ENCODE measurements around the gene TMEM170A.
"Not testable (repeated sequence)": the region's sequence is repeated elsewhere in the genome, so short reads cannot be mapped to it uniquely, and the experiment has no call there.

Gene TMEM170A

GRCh38 chr16:75464122-75464918, at the start of gene TMEM170A:
Gene TMEM170A, minus strand, starts transcription at chr16:75464689. Its CDS starts 89 bp downstream, at chr16:75464600.
- DNase-seq, result peak; percentile 82

GRCh38 chr16:75506574-75506973, 42.1 kb upstream of the TMEM170A start:
- DNase-seq, result no peak

- no peak for DNase-seq
Measured at GRCh38 chr16:75506107-75506506, 41.6 kb upstream of the TMEM170A start.

GRCh38 chr16:75503801-75504200, 39.3 kb upstream of the TMEM170A start:
- no peak for DNase-seq

- DNase-seq, result no peak
Measured at GRCh38 chr16:75502916-75503605, 38.6 kb upstream of the TMEM170A start.

- not testable (repeated sequence) for DNase-seq
Measured at GRCh38 chr16:75501820-75502219, 37.3 kb upstream of the TMEM170A start.

GRCh38 chr16:75501359-75501758, 36.9 kb upstream of the TMEM170A start:
- DNase-seq, result no peak

- DNase-seq, result not testable (repeated sequence)
Measured at GRCh38 chr16:75498605-75499322, 34.3 kb upstream of the TMEM170A start.

GRCh38 chr16:75497558-75497957, 33.1 kb upstream of the TMEM170A start:
- DNase-seq, result no peak

- DNase-seq, result no peak
Measured at GRCh38 chr16:75495076-75495674, 30.7 kb upstream of the TMEM170A start, which contains the start of gene CHST6. Gene CHST6, minus strand, starts transcription at chr16:75495441. Its CDS starts 15,613 bp downstream, at chr16:75479828.

- DNase-seq, result no peak
Measured at GRCh38 chr16:75494661-75495075, 30.2 kb upstream of the TMEM170A start.

GRCh38 chr16:75494184-75494583, 29.7 kb upstream of the TMEM170A start:
- DNase-seq, result no peak

GRCh38 chr16:75491876-75492275, 27.4 kb upstream of the TMEM170A start:
- no peak for DNase-seq

- DNase-seq, result no peak
Measured at GRCh38 chr16:75488322-75488721, 23.8 kb upstream of the TMEM170A start.

GRCh38 chr16:75486676-75487313, 22.3 kb upstream of the TMEM170A start:
- DNase-seq, result no peak

- no peak for DNase-seq
Measured at GRCh38 chr16:75486014-75486675, 21.7 kb upstream of the TMEM170A start.

- DNase-seq, result no peak
Measured at GRCh38 chr16:75485230-75486013, 20.9 kb upstream of the TMEM170A start.

GRCh38 chr16:75483222-75483621, 18.7 kb upstream of the TMEM170A start:
- no peak for DNase-seq

GRCh38 chr16:75482434-75483205, 18.1 kb upstream of the TMEM170A start:
- DNase-seq, result no peak

GRCh38 chr16:75481475-75481874, 17.0 kb upstream of the TMEM170A start:
- no peak for DNase-seq
